Measurements from ENCODE around the gene RLN3. TPM values are rescaled to one million over a fixed set of nuclear protein-coding genes. Genes with fewer than 3 reads are reported as not detected.

RLN3 gene
- polyA plus RNA-seq, 3 donors, result not detected

- no peak for DNase-seq
Observed at GRCh38 chr19:14073925-14074838, 46.2 kb downstream of the RLN3 start.

DNA sequence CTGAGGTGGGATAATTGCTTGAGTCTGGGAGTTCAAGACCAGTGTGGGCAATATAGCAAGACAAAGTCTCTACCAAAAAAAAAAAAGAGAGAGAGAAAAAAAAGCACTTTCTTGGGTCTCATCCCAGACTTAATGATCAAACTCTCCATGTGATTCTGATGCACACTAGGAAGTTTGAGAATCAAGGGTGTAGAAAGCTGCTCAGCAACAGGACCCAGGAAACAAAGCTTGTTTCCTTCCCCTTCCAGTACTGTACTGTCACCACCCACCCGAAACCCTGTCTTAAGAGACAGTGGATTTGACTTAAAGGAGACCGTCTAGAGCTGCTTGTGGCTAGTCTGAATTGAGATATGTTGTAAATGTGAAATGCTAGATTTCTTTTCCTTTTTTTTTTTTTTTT is 50.5 kb downstream of the RLN3 start:
- no peak for DNase-seq

Other genes starting within 250 kb of the RLN3 start
- 10 to 100 TPM; 10.4 to 12.1 (median 11.0) TPM for gene ZSWIM4, start 232.7 kb upstream of the RLN3 start, polyA plus RNA-seq (ENCODE audit: insufficient read length in 3 of 3)
- 1 to 10 TPM; 1.6 to 2.5 (median 1.6) TPM for gene NANOS3, start 151.0 kb upstream of the RLN3 start, polyA plus RNA-seq (ENCODE audit: insufficient read length in 3 of 3)
- 1 to 10 TPM; 6.3 to 9.9 (median 7.1) TPM for gene BRME1, start 122.0 kb upstream of the RLN3 start, polyA plus RNA-seq (ENCODE audit: insufficient read length in 3 of 3)
- 10 to 100 TPM; 27.6 to 37.7 (median 34.7) TPM for gene CC2D1A, start 121.9 kb upstream of the RLN3 start, polyA plus RNA-seq (ENCODE audit: insufficient read length in 3 of 3)
- gene PODNL1, start 89.7 kb upstream of the RLN3 start, polyA plus RNA-seq (ENCODE audit: insufficient read length in 3 of 3), result 1 to 10 TPM in 2 of 3 donors, under 1 TPM in 1; 0.97 to 1.5 (median 1.4) TPM
- 10 to 100 TPM; 37.6 to 45.2 (median 40.6) TPM for gene DCAF15, start 75.6 kb upstream of the RLN3 start, polyA plus RNA-seq (ENCODE audit: insufficient read length in 3 of 3)
- gene RFX1, start 21.8 kb upstream of the RLN3 start, polyA plus RNA-seq (ENCODE audit: insufficient read length in 3 of 3), result 10 to 100 TPM; 14.5 to 17.0 (median 15.3) TPM
- 1 to 10 TPM; 6.5 to 7.6 (median 6.5) TPM for gene IL27RA, start 3.6 kb downstream of the RLN3 start, polyA plus RNA-seq (ENCODE audit: insufficient read length in 3 of 3)
- 10 to 100 TPM; 22.7 to 30.3 (median 23.0) TPM for gene PALM3, start 33.9 kb downstream of the RLN3 start, polyA plus RNA-seq (ENCODE audit: insufficient read length in 3 of 3)
- gene MISP3, start 44.6 kb downstream of the RLN3 start, polyA plus RNA-seq (ENCODE audit: insufficient read length in 3 of 3), result 1 to 10 TPM; 7.9 to 8.7 (median 8.2) TPM
- gene C19orf67, start 57.6 kb downstream of the RLN3 start, polyA plus RNA-seq (ENCODE audit: insufficient read length in 3 of 3), result under 1 TPM in 1 of 3 donors, not detected in 2; 0.10 TPM
- gene SAMD1, start 62.6 kb downstream of the RLN3 start, polyA plus RNA-seq (ENCODE audit: insufficient read length in 3 of 3), result 10 to 100 TPM; 38.3 to 61.6 (median 47.8) TPM
- gene PRKACA, start 89.6 kb downstream of the RLN3 start, polyA plus RNA-seq (ENCODE audit: insufficient read length in 3 of 3), result 100 to 1,000 TPM in 1 of 3 donors, 10 to 100 TPM in 2; 80.0 to 103 (median 87.6) TPM
- gene ASF1B, start 108.4 kb downstream of the RLN3 start, polyA plus RNA-seq (ENCODE audit: insufficient read length in 3 of 3), result 10 to 100 TPM; 17.0 to 22.4 (median 20.3) TPM
- 10 to 100 TPM; 41.5 to 51.7 (median 45.3) TPM for gene ADGRL1, start 178.0 kb downstream of the RLN3 start, polyA plus RNA-seq (ENCODE audit: insufficient read length in 3 of 3)

Data from renal pelvis (tissue), 4 donors.